Occipital lobe (tissue), 2 donors: ENCODE results near the gene RHEB. TPM values are rescaled to one million over a fixed set of nuclear protein-coding genes. Genes with fewer than 3 reads are reported as not detected.

Experiments
- DNase-seq: peaks from one replicate; lab custom pipeline; 2025; lab: John Stamatoyannopoulos, UW
- total RNA-seq: library from RNA; depleted of rRNA; stranded (reverse); fragments of >200 nt; gene quantifications from one replicate; pipeline ENCODE4 v1.2.3, GENCODE V29; 2014

The RHEB gene
- total RNA-seq, 1 donor from 2014 or later = 83.9 TPM

DNA sequence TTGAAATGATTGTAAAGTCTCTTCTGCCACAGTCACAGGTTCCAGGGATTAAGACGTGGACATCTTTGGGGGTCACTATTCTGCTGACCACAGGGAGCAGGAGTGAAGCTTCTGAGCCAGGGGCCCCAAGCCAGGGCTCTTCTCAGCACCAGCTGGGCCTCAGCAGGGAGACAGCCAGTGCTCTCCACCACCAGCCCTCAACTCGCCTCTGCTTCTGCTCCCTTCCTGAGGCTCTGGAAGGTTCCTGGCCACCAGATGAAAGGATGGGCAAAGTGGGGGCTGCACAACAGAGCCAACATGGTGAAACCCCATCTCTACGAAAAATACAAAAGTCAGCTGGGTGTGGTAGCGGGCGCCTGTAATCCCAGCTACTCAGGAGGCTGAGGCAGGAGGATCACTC is 68.5 kb downstream of the RHEB start:
- DNase-seq = no peak

- no peak for DNase-seq
These were observed 69.7 kb downstream of the RHEB start for GRCh38 chr7:151449990-151450389.

DNA sequence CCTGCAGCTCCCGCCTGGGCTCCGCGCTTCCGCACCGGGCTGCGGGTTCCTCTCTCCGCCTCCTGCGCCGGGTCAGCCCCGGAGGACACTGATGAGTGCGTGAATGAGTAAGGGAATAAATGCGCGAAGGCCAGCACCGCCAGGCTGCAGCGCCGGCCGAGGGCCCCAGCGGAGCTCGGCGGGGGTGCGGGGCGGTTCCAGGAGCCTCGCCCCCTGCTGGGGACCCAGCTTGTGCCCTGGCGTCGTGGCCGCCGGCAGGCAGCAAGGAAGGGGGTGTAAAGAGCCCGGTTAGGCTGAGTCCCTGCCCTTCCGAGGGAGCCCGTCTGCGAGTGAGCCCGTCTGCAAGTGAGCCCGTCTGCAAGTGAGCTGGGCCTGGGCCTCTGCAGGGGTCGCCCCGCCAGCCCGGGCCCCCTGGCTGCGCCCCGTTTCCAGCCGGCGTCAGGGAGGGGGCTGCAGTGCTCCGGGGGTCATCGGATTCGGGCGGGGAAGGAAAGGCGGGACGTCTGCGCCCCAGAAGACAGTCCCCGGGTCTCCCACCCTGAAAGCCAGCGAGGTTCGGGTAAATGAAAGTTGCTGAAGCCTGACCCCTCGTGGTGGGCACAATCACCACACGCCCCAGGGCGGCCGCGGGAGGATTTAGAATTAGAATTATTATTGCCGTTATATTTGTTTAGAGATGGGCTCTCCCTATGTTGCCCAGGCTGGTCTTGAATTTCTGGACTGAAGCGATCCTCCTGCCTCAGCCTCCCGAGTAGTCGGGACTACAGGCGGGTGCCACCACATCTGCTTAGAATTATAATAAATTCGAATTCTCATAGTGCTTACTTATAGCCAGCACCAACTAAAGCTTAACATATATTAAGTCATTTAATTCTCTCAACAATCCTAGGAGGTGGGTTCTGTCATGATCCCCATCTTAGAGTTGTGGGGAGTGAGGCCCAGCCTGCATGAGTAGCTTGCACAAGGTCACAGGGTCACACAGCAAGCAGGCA is 71.1 kb downstream of the RHEB start:
- DNase-seq = no peak

DNA sequence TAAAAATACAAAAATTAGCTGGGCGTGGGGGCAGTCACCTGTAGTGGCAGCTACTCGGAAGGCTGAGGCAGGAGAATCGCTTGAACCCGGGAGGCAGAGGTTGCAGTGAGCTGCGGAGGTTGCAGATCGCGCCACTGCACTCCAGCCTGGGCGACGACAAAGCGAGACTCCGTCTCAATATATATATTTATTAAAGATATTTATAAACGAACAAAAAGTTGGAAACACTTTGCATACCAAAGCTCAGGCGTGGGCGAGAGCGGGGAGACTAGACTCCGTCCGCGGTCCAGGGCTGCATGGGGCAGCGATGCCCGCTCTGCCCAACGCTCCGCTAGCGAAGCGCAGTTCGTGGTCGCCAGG is 71.8 kb downstream of the RHEB start:
- DNase-seq = no peak

DNA sequence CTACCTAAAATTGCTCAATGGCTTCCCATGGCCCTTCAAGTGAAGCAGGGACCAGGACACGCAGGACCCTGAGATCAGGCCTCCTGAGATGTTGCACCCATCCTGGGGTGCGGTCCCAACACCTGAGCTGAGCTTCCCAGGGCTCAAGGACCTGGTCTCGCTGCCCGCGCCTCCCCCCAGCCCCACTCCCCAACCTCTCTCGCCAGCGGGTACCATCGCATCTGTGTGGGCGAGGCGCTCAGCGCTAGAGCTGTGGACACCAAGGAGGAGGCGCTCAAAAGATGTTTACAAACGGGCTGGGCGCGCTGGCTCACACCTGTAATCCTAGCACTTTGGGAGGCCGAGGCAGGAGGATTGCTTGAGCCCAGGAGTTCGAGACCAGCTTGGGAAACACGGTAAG is 72.4 kb downstream of the RHEB start:
- no peak for DNase-seq

DNA sequence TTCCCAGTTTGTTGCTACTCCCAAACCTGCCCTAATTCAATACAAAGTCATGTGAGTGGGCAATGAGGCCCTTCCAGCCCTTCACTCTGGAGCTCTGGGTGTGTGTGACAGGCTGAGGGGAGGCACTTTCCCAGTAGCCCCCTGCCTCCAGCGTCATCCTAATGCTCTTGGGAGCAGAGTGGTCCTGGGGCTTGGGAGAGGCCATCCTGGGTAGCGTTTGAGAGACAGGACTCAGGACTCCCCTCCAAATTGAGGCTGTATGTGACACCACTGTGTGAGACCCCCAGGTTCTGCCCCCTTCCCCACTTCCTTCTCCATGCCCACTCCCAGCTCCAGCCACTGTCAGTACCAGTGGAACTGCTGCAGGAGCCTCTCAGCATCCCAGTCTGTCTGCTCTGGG is 73.3 kb downstream of the RHEB start:
- no peak for DNase-seq

- DNase-seq = no peak
These were observed 75.1 kb downstream of the RHEB start for GRCh38 chr7:151444632-151445031.

- DNase-seq = no peak
These were observed 76.8 kb downstream of the RHEB start for GRCh38 chr7:151442776-151443496.

- no peak for DNase-seq
These were observed 78.8 kb downstream of the RHEB start for GRCh38 chr7:151440799-151441445.

- DNase-seq = no peak
These were observed 79.6 kb downstream of the RHEB start, which contains the start of gene CRYGN for GRCh38 chr7:151439855-151440798. Gene CRYGN, minus strand, starts transcription at chr7:151440141. Its CDS starts 224 bp downstream, at chr7:151439917.

DNA sequence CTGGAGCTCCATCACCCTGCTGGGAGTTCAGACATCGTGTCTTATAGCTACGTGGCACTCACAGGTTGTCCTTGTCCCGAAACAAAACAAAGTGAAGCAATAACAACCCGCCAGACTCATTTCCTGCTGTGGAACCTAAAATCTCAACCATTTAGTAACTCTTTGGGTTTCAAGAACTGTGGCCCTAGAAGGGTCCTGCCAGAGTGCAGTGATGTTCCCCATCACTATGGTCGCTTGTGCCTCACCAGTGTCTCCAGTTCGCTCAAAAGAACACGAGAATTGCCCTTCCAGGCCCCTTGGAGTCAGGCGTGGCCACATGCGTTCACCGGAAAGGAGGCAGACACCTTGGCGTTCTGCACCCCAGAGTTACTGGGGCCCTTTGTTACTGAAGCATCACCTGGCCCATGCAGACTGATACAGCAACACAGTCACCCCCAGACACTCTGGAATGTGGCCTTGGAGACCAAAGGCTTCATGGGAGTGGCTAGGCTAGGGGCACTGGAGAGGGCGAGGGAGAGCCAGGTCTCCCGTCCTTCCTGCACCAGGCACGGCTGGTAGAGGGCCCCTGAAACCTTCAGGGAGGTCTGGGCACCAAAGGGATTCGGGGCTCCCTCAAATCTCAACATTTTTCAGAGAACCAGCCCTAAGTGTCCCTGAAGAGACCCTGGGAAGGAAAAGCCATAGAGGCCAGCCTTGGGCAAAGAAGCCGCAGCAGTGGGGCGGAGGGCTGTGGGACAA is 80.7 kb downstream of the RHEB start:
- DNase-seq = no peak

GRCh38 chr7:151437866-151438516 is 81.7 kb downstream of the RHEB start:
- no peak for DNase-seq

GRCh38 chr7:151437159-151437553 is 82.5 kb downstream of the RHEB start:
- no peak for DNase-seq

GRCh38 chr7:151436446-151437158 is 83.1 kb downstream of the RHEB start:
- DNase-seq = no peak

- no peak for DNase-seq
These were observed 83.7 kb downstream of the RHEB start for GRCh38 chr7:151435971-151436370.

DNA sequence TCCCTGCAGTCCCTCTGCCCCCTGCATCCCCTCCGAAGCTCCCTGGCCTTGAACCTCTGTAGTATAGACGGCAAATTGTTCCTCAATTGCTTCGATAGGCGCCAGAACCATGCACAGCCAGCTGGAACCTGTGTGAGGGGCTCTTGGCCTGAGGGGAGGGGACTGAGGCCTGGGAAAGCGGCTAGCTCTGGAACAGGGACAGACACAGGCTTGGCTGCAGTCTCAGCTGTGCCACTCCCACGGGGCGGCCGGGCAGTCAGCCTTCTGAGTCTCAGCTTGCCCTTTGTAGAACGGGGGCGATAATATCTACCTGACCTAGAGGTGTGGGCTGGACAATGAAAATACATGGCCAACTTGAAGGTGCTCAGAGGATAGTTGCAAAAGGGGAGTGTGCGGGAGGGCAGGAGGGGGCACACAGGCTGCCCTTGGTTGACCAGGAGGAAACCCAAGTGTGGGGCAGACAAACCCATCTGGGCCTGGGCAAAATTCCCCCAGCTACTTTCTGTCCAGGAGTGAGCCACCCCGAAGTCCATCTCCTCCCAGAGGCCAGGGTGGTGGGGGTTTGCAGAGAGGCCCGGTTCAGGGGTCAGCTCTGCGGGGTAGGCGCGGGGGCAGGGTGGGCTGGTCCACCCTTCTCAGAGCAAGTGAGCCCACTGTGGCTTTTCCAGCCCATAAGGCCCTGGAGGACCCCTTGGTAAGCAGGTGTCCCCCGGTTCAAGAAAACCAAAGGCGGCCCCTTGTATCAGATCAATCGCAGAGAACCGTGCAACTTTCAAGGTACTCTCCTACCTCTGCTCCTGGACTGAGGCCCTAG is 84.4 kb downstream of the RHEB start:
- DNase-seq = no peak

DNA sequence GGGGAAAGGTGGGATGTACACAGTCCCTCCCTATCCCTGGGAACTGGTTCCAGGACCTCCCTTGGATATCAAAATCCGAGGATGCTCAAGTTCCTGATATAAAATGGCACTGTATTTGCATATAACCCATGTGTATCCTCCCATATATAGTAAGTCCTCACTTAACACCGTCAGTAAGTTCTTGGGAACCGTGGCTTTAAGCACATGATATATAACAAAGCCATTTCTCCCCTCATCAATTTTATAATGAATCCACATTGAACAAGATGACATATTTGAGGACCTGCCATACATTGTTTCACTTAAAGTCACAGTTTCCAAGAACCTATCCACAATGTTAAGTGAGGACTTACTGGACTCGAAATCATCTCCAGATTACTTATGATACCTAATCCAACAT is 85.1 kb downstream of the RHEB start:
- DNase-seq = no peak

DNA sequence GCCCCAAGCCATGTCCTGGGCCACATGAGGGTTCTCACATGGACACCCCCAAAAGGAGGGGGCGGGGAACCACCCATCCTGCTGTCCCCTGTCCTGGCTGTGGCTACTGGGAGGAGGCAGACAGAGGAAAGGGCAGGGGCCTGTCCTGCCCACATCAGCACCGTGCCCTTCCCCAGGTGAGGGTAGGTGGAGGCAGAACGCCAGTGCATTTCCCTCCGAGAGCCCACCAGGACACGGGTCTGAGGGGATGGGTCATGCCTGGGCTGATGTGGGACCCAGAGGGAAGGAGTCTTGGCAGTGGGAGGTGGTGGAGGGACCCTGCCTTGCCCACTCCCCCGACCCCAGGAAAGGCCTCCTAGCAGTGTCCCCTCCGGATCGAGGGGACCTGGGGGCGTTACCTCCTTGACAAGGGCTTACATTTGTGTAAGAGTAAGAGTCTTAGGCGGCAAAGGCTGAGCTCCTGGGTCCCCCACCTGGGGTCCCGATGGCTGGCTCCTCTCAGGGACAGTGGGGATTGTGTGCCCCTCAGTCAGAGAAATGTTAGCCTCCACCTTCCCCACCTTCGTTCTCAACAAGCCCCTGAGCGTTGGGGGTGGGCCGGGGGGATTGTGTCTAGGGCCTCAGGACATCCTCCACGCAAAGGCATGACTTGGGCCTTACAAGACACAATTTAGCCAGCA is 85.8 kb downstream of the RHEB start:
- DNase-seq = no peak
